NAMALWA (cell line): ENCODE results near the gene MBOAT2.
A peak's percentile ranks its signal among the peaks of the same experiment; 100 is the strongest.
"Not testable (repeated sequence)": the region's sequence is repeated elsewhere in the genome, so short reads cannot be mapped to it uniquely, and the experiment has no call there.

Source experiments
- DNase-seq: peaks from one replicate; pipeline ENCODE4 v3.0.0-alpha.2; 2015; ENCODE audit warnings: low spot score

Gene MBOAT2

GRCh38 chr2:8895087-8895912 lies 108.2 kb downstream of the MBOAT2 start:
- not testable (repeated sequence) for DNase-seq

GRCh38 chr2:8893978-8894820 lies 109.3 kb downstream of the MBOAT2 start:
- no peak for DNase-seq

GRCh38 chr2:8893474-8893873 lies 110.0 kb downstream of the MBOAT2 start:
- DNase-seq = no peak

GRCh38 chr2:8892111-8892510 lies 111.4 kb downstream of the MBOAT2 start:
- no peak for DNase-seq

- no peak for DNase-seq
These were observed 113.5 kb downstream of the MBOAT2 start for GRCh38 chr2:8889978-8890377.

- DNase-seq = no peak
These were observed 114.5 kb downstream of the MBOAT2 start for GRCh38 chr2:8888963-8889362.

GRCh38 chr2:8886876-8887275 lies 116.6 kb downstream of the MBOAT2 start:
- DNase-seq = peak; percentile 23

GRCh38 chr2:8886202-8886518 lies 117.3 kb downstream of the MBOAT2 start:
- DNase-seq = no peak

GRCh38 chr2:8885449-8886201 lies 117.9 kb downstream of the MBOAT2 start:
- DNase-seq = peak; percentile 91

- DNase-seq = peak; percentile 72
These were observed 118.7 kb downstream of the MBOAT2 start for GRCh38 chr2:8884812-8885211.

- DNase-seq = no peak
These were observed 121.4 kb downstream of the MBOAT2 start for GRCh38 chr2:8882094-8882493.

- no peak for DNase-seq
These were observed 125.6 kb downstream of the MBOAT2 start for GRCh38 chr2:8877894-8878293.

GRCh38 chr2:8877332-8877731 lies 126.2 kb downstream of the MBOAT2 start:
- no peak for DNase-seq

- no peak for DNase-seq
These were observed 126.9 kb downstream of the MBOAT2 start for GRCh38 chr2:8876628-8877027.

- DNase-seq = peak; percentile 77
These were observed 130.6 kb downstream of the MBOAT2 start for GRCh38 chr2:8872821-8873432.

- DNase-seq = no peak
These were observed 133.0 kb downstream of the MBOAT2 start for GRCh38 chr2:8870441-8870840.

GRCh38 chr2:8867363-8867762 lies 136.1 kb downstream of the MBOAT2 start:
- DNase-seq = no peak

GRCh38 chr2:8863331-8863953 lies 140.0 kb downstream of the MBOAT2 start:
- no peak for DNase-seq

- DNase-seq = no peak
These were observed 141.3 kb downstream of the MBOAT2 start for GRCh38 chr2:8862230-8862629.

- no peak for DNase-seq
These were observed 141.7 kb downstream of the MBOAT2 start for GRCh38 chr2:8861797-8862196.

- DNase-seq = no peak
These were observed 143.2 kb downstream of the MBOAT2 start for GRCh38 chr2:8860239-8860638.

GRCh38 chr2:8858910-8859309 lies 144.6 kb downstream of the MBOAT2 start:
- DNase-seq = no peak
